ENCODE results near the gene RAB3IL1. TPM values are rescaled to one million over a fixed set of nuclear protein-coding genes. Genes with fewer than 3 reads are reported as not detected.

Gene RAB3IL1
- total and polyA plus RNA-seq, 9 donors = 17.3 to 38.6 (median 35.4) TPM

DNA sequence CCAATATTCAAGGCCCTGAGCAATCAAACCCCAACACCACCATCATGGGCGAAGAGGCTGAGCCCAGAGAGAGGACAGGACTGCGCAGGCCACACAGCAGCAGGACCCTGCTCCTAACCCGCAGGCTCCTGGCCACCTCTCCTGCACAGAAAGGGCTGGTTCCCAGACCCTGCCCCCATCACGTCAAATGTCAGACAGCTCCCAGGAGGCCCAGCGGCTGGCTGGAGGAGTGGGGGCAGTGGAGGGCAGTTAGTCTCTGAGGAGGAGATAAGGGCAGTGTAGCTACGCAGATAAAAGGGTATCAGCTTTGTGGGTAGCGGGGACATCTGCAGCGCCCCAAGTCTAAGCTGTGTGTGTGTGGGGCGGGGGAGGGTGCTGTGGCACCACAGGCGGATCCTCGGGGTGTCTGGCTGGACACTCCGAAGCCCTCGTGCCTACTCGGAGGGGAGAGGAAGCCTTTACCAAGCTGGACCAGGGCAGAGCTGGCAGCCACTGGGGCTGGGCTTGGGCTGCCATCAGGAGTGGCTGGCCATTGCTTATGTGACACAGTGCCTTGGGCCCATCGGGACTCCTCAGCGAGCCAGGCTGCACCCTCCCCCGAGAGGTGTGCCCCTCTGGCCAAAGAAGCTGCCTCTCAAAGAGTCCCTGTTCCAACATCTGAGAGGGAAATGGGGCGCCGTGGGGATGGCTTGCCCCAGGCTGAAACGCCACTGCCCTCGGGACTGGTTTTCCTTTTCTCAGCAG is 47.5 kb downstream of the RAB3IL1 start:
- DNase-seq = no peak
- WGBS (ENCODE audit: insufficient coverage) = 66% methylated on average over 17 of the region's 21 CpGs
- H3K9me3 ChIP-seq (replicated peaks; ENCODE audit: control insufficient read depth, low read depth, low read length) = no peaks in the 10 kb centered on the region
- no peak overlapping the region for H3K27ac ChIP-seq (ENCODE audit: low read length)
- H3K27me3 ChIP-seq (ENCODE audit: control insufficient read depth, insufficient read depth, low read length) = no peaks in the 10 kb centered on the region
- no peak overlapping the region for H3K4me3 ChIP-seq (ENCODE audit: low read length)
- peaks cover 13% of the 10 kb centered on the region for H3K36me3 ChIP-seq (ENCODE audit: control insufficient read depth, insufficient read depth, low read length)
- peaks cover 34% of the 10 kb centered on the region for H3K4me1 ChIP-seq (ENCODE audit: control insufficient read depth, insufficient read depth, low read length)

DNA sequence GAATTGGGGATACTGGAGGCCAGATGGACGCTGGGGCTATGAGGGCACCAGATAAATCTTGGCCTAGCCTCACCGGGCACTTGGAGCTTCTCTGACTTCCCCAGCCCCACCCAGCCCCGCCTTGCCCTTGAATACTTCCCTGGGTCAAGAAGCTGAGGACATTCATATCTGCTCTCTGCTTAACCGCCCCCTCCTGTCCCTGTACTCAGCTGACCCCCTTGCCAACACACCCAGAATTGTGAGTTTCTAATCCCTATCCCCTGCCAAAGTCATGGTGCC is 48.0 kb downstream of the RAB3IL1 start:
- no peak overlapping the region for H3K4me3 ChIP-seq (ENCODE audit: low read length)
- H3K4me1 ChIP-seq (ENCODE audit: control insufficient read depth, insufficient read depth, low read length) = peaks cover 29% of the 10 kb centered on the region
- DNase-seq = no peak
- H3K9me3 ChIP-seq (replicated peaks; ENCODE audit: control insufficient read depth, low read depth, low read length) = no peaks in the 10 kb centered on the region
- peaks cover 15% of the 10 kb centered on the region for H3K36me3 ChIP-seq (ENCODE audit: control insufficient read depth, insufficient read depth, low read length)
- WGBS (ENCODE audit: insufficient coverage) = 69% methylated on average over 3 of the region's 4 CpGs
- no peaks in the 10 kb centered on the region for H3K27me3 ChIP-seq (ENCODE audit: control insufficient read depth, insufficient read depth, low read length)
- H3K27ac ChIP-seq (ENCODE audit: low read length) = no peak overlapping the region

DNA sequence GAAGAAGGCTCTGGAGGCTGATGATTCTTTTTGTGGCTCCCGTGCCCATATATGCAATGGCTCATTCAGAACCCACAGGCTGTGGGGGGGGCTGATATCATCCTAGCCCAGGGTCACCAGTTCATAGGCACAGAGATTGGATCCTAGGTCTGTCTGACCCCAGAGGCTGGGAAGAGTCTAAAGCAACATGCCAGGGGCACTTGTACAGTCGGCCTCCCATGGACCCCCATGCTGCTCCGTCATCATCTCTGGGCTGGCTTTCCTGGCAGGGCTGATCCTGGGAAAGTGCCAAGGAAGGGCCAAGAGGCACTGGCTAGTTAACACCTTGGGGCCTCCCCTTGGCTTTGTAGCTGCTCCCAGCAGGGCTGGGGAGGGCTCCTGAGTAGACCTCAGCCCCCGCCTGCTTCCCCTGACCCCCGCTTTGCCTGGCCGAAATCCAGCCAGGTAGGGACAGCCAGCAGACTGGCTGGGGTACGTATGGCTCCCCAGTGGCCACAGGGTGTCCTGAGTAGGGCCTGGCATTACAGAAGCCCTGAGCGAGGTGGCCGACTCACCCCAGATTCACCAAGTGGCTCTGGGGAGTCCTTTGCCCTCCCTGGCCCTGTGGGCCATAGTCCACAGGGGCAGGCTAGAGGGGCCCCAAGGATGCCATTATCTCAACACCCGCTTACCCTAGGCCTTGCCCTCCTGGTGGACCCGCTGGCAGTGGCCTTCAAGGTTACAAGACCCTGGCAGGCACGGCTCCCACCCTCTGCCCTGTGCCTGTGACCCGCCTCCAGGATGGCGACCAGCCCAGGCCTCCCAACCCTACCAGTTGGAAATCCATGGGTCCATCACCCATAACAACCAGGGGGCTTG is 48.6 kb downstream of the RAB3IL1 start:
- H3K9me3 ChIP-seq (replicated peaks; ENCODE audit: control insufficient read depth, low read depth, low read length) = no peaks in the 10 kb centered on the region
- peaks cover 23% of the 10 kb centered on the region for H3K4me1 ChIP-seq (ENCODE audit: control insufficient read depth, insufficient read depth, low read length)
- H3K27me3 ChIP-seq (ENCODE audit: control insufficient read depth, insufficient read depth, low read length) = no peaks in the 10 kb centered on the region
- H3K27ac ChIP-seq (ENCODE audit: low read length) = no peak overlapping the region
- WGBS (ENCODE audit: insufficient coverage) = 77% methylated on average over 10 of the region's 14 CpGs
- H3K4me3 ChIP-seq (ENCODE audit: low read length) = no peak overlapping the region
- peaks cover 19% of the 10 kb centered on the region for H3K36me3 ChIP-seq (ENCODE audit: control insufficient read depth, insufficient read depth, low read length)
- no peak for DNase-seq

DNA sequence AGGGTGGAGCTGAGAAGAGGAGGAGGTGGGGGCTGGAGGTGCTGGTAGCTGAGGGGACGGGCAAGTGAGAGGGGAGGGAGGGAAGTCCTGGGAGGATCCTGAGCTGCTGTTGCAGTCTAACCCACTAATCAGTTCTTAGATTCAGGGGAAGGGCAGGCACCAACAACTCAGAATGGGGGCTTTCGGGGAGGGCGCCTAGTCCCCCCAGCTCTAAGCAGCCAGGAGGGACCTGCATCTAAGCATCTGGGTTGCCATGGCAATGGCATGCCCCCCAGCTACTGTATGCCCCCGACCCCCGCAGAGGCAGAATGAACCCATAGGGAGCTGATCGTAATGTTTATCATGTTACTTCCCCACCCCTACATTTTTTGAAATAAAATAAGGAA is 50.4 kb downstream of the RAB3IL1 start:
- no peaks in the 10 kb centered on the region for H3K9me3 ChIP-seq (replicated peaks; ENCODE audit: control insufficient read depth, low read depth, low read length)

DNA sequence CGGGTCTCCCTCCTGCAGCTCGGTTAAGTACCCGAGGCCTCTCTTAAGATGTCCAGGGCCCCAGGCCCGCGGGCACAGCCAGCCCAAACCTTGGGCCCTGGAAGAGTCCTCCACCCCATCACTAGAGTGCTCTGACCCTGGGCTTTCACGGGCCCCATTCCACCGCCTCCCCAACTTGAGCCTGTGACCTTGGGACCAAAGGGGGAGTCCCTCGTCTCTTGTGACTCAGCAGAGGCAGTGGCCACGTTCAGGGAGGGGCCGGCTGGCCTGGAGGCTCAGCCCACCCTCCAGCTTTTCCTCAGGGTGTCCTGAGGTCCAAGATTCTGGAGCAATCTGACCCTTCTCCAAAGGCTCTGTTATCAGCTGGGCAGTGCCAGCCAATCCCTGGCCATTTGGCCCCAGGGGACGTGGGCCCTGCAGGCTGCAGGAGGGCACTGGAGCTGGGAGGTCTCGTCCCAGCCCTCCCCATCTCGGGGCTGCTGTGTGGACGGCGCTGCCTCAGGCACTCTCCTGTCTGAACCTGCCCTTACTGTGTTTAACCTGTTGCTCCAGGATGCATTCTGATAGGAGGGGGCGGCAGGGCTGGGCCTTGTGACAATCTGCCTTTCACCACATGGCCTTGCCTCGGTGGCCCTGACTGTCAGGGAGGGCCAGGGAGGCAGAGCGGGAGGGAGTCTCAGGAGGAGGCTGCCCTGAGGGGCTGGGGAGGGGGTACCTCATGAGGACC is 51.0 kb downstream of the RAB3IL1 start:
- Histone ChIP-seq H3K36me3 (ENCODE audit: control insufficient read depth, insufficient read depth, low read length) (peaks cover 41% of the 10 kb centered on the region), H3K4me1 (ENCODE audit: control insufficient read depth, insufficient read depth, low read length) (peaks cover 12% of the 10 kb centered on the region), H3K27ac (ENCODE audit: low read length) (no peak overlapping the region), H3K4me3 (ENCODE audit: low read length) (no peak overlapping the region), H3K9me3 (replicated peaks; ENCODE audit: control insufficient read depth, low read depth, low read length) (no peaks in the 10 kb centered on the region), H3K27me3 (ENCODE audit: control insufficient read depth, insufficient read depth, low read length) (no peaks in the 10 kb centered on the region)
- no peak for DNase-seq
- 81% methylated on average over 18 of the region's 18 CpGs for WGBS (ENCODE audit: insufficient coverage)

More for the DNA sequence above, 50.4 kb downstream of the RAB3IL1 start:
- Histone ChIP-seq H3K4me3 (ENCODE audit: low read length) (no peak overlapping the region), H3K27ac (ENCODE audit: low read length) (no peak overlapping the region), H3K27me3 (ENCODE audit: control insufficient read depth, insufficient read depth, low read length) (no peaks in the 10 kb centered on the region), H3K4me1 (ENCODE audit: control insufficient read depth, insufficient read depth, low read length) (peaks cover 17% of the 10 kb centered on the region), H3K36me3 (ENCODE audit: control insufficient read depth, insufficient read depth, low read length) (peaks cover 35% of the 10 kb centered on the region)
- DNase-seq = no peak
- 92% methylated on average over 2 of the region's 6 CpGs for WGBS (ENCODE audit: insufficient coverage)

DNA sequence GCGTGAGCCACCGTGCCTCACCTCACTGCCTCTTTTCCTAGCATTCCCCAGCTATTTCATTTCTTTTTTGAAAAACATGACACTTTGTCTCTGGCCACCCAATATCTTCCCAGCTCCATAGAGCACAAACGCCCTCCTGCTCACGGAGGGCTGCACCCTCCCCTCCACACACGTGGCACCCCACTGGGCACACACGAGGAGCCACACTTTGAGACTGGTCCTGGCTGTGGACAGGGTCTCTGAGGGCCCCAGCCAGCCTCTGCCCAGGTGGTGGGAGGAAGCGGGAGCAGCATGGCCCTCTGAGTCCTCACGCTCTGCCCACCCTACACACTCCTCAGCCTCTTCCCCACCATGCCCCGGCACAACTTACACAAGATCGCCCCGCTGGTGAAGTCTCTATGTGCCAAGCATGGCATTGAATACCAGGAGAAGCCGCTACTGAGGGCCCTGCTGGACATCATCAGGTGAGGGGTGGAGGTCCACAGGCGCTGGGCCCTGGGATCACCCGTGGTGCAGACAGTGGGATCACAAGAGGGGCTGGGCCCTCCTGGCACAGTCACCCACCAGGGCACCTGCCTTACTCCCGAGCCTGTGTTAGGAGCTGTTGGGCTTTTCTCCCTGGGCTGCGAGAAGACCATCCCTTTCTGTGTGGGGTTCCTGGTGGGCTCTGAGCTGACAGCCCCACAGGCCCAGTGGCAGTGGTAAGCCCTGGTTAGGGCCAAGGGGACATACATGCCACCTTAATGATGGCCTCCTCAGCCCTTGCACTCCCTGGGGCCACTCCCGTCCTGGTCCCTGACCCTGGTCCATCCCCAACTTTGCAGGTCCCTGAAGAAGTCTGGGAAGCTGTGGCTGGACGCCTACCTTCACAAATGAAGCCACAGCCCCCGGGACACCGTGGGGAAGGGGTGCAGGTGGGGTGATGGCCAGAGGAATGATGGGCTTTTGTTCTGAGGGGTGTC is 52.3 kb downstream of the RAB3IL1 start:
- no peaks in the 10 kb centered on the region for H3K27me3 ChIP-seq (ENCODE audit: control insufficient read depth, insufficient read depth, low read length)
- peaks cover 46% of the 10 kb centered on the region for H3K36me3 ChIP-seq (ENCODE audit: control insufficient read depth, insufficient read depth, low read length)
- H3K4me3 ChIP-seq (ENCODE audit: low read length) = no peak overlapping the region
- DNase-seq = no peak
- no peaks in the 10 kb centered on the region for H3K9me3 ChIP-seq (replicated peaks; ENCODE audit: control insufficient read depth, low read depth, low read length)
- WGBS (ENCODE audit: insufficient coverage) = 87% methylated on average over 13 of the region's 20 CpGs
- H3K27ac ChIP-seq (ENCODE audit: low read length) = no peak overlapping the region
- H3K4me1 ChIP-seq (ENCODE audit: control insufficient read depth, insufficient read depth, low read length) = peaks cover 2% of the 10 kb centered on the region

DNA sequence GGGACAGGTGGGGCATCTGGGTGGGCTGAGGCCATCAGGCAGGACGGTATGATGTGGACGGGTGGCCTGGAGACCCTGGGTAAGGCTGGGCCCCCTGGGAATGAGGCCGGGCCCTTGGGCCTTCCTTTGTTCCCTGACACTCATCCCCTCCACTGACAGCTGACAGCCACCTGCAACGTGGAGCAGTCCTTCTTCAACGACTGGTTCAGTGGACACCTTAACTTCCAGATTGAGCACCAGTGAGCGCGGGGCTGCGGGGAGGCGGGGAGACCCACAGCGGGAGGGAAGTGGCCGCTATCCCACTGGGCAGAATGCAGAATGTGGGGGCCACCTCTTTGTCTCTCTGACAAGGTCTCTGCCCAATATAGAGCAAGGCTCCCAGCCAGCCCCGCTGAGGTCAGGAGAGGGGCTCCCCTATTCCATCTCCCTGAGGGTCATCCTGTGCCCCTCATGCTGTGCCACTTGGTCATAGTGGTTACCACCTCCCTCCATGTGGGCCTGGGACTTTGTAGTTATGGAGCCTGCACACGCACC is 53.8 kb downstream of the RAB3IL1 start:
- Histone ChIP-seq H3K9me3 (replicated peaks; ENCODE audit: control insufficient read depth, low read depth, low read length) (no peaks in the 10 kb centered on the region), H3K27me3 (ENCODE audit: control insufficient read depth, insufficient read depth, low read length) (no peaks in the 10 kb centered on the region), H3K4me1 (ENCODE audit: control insufficient read depth, insufficient read depth, low read length) (peaks cover 5% of the 10 kb centered on the region), H3K27ac (ENCODE audit: low read length) (no peak overlapping the region), H3K4me3 (ENCODE audit: low read length) (no peak overlapping the region), H3K36me3 (ENCODE audit: control insufficient read depth, insufficient read depth, low read length) (peaks cover 56% of the 10 kb centered on the region)
- DNase-seq = no peak
- WGBS (ENCODE audit: insufficient coverage) = 92% methylated on average over 6 of the region's 13 CpGs

DNA sequence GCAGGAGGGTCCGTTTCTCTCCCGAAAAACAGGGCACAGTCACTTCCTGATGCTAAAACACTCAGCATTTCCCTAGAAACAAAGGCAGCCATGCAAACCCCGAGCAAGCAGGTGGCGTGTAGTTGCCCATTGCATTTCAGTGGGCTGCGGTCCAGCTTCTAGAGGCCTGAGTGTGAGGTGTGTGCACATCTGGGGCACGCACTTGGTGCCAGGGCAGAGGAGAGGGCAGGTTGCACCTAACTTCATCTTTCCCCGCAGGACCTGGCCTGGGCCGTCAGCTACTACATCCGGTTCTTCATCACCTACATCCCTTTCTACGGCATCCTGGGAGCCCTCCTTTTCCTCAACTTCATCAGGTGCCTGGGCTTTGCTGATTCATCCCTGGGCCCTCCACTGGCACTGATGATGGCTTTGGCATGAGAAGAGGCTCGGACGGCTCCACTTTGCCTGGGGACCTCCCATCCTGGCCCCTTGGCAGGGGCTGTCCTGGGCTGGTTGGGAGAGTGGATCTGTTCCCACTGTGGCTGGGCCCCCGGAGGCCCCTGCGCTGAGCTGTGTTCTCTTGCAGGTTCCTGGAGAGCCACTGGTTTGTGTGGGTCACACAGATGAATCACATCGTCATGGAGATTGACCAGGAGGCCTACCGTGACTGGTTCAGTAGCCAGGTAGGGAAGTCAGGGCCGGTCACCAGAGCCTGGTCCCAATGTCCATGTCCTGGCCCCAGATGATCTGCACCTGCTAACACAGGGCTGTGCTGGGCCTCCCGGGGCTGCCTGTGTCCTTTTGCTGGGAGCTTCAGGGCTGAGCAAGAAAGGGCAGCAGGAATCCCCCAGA is 54.4 kb downstream of the RAB3IL1 start:
- DNase-seq = no peak
- Histone ChIP-seq H3K4me1 (ENCODE audit: control insufficient read depth, insufficient read depth, low read length) (peaks cover 5% of the 10 kb centered on the region), H3K27ac (ENCODE audit: low read length) (no peak overlapping the region), H3K4me3 (ENCODE audit: low read length) (no peak overlapping the region), H3K27me3 (ENCODE audit: control insufficient read depth, insufficient read depth, low read length) (no peaks in the 10 kb centered on the region), H3K36me3 (ENCODE audit: control insufficient read depth, insufficient read depth, low read length) (peaks cover 58% of the 10 kb centered on the region), H3K9me3 (replicated peaks; ENCODE audit: control insufficient read depth, low read depth, low read length) (no peaks in the 10 kb centered on the region)
- 88% methylated on average over 15 of the region's 18 CpGs for WGBS (ENCODE audit: insufficient coverage)

DNA sequence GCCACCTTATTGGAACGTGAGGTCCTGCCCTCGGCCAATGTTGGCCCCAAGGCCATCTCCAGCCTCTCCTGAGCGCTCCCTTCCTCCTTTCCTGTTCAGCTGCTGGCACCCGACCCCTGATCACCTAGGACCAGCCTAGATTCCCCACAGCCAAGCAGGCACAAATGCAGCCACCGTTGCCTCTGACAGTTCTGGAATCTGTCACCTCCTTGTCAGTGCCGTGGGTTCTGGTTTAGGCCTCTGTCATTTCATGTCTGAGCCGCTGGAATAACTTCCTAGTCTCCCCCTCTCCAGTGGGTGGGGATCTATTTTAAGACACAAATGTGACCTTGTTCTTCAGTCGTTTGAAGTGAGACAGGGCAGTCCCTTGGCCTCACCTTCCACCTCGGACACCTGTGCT is 55.7 kb downstream of the RAB3IL1 start:
- Histone ChIP-seq H3K9me3 (replicated peaks; ENCODE audit: control insufficient read depth, low read depth, low read length) (no peaks in the 10 kb centered on the region), H3K36me3 (ENCODE audit: control insufficient read depth, insufficient read depth, low read length) (peaks cover 71% of the 10 kb centered on the region), H3K4me1 (ENCODE audit: control insufficient read depth, insufficient read depth, low read length) (peaks cover 5% of the 10 kb centered on the region), H3K27ac (ENCODE audit: low read length) (no peak overlapping the region), H3K27me3 (ENCODE audit: control insufficient read depth, insufficient read depth, low read length) (no peaks in the 10 kb centered on the region), H3K4me3 (ENCODE audit: low read length) (no peak overlapping the region)
- 88% methylated on average over 5 of the region's 9 CpGs for WGBS (ENCODE audit: insufficient coverage)
- no peak for DNase-seq
